ENCODE results near the gene ADNP. TPM values are rescaled to one million over a fixed set of nuclear protein-coding genes. Genes with fewer than 3 reads are reported as not detected.

The ADNP gene
- total RNA-seq, 5 donors from 2014 or later (not counting 1 experiment from before 2014, with no cell fraction given) = 57.4 to 66.8 (median 61.7) TPM

GRCh38 chr20:50862546-50862945 lies 68.7 kb downstream of the ADNP start:
- H3K27me3 Mint-ChIP-seq = no peaks in the 10 kb centered on the region
- H3K27ac Mint-ChIP-seq = no peak overlapping the region
- no peaks in the 10 kb centered on the region for H3K27me3 ChIP-seq (replicated peaks in 1 of 2; ENCODE audit: control insufficient read depth in 2 of 2, extremely low read depth in 1 of 2, insufficient read depth in 2 of 2, low read length in 1 of 2)
- no peaks in the 10 kb centered on the region for H3K36me3 ChIP-seq (ENCODE audit: control insufficient read depth in 2 of 2, extremely low read depth in 1 of 2, insufficient read depth in 1 of 2, low read length in 1 of 2)
- no peaks in the 10 kb centered on the region for H3K4me1 Mint-ChIP-seq
- peaks cover 4% of the 10 kb centered on the region for H3K36me3 Mint-ChIP-seq
- DNase-seq = no peak
- 83% methylated on average over 1 of the region's 3 CpGs for WGBS (ENCODE audit: insufficient coverage)
- H3K4me3 Mint-ChIP-seq = no peak overlapping the region
- ChIA-PET POLR2A (no interaction called here), CTCF (interaction anchor here in 1 of 2 donors (0.6 kb wide), 1 partner anchor 64 kb away, joined by 4 read pairs; no protein-coding TSS in a partner anchor)
- no peaks in the 10 kb centered on the region for H3K9me3 Mint-ChIP-seq
- no peak overlapping the region for H3K4me3 ChIP-seq (ENCODE audit: control insufficient read depth in 1 of 2, extremely low read depth in 1 of 2, low read length in 1 of 2)
- no peaks in the 10 kb centered on the region for H3K4me1 ChIP-seq (ENCODE audit: control insufficient read depth in 1 of 2, extremely low read depth in 1 of 2, insufficient read depth in 2 of 2, low read length in 2 of 2)
- no peak for ATAC-seq (replicated peaks in 1 of 4)
- H3K9me3 ChIP-seq = no peaks in the 10 kb centered on the region
- H3K27ac ChIP-seq (ENCODE audit: low read length) = no peak overlapping the region

- no peak overlapping the region for H3K27ac Mint-ChIP-seq
- CTCF ChIA-PET = no interaction called here
- no peaks in the 10 kb centered on the region for H3K27me3 Mint-ChIP-seq
- 96% methylated on average over 12 of the region's 12 CpGs for WGBS (ENCODE audit: insufficient coverage)
- no peaks in the 10 kb centered on the region for H3K9me3 Mint-ChIP-seq
- no peaks in the 10 kb centered on the region for H3K9me3 ChIP-seq
- H3K4me1 ChIP-seq (ENCODE audit: control insufficient read depth in 1 of 2, extremely low read depth in 1 of 2, insufficient read depth in 2 of 2, low read length in 2 of 2) = no peaks in the 10 kb centered on the region
- H3K4me3 Mint-ChIP-seq = no peak overlapping the region
- no peak overlapping the region for H3K4me3 ChIP-seq (ENCODE audit: control insufficient read depth in 1 of 2, extremely low read depth in 1 of 2, low read length in 1 of 2)
- no peaks in the 10 kb centered on the region for H3K4me1 Mint-ChIP-seq
- H3K36me3 Mint-ChIP-seq = peaks cover 4% of the 10 kb centered on the region
- no peak for DNase-seq
- ATAC-seq (replicated peaks in 1 of 4) = no peak
- POLR2A ChIA-PET = interaction anchor here (0.7 kb wide), 2 partner anchors 8 to 732 kb away, joined by 6 to 7 read pairs; no protein-coding TSS in a partner anchor
- no peaks in the 10 kb centered on the region for H3K36me3 ChIP-seq (ENCODE audit: control insufficient read depth in 2 of 2, extremely low read depth in 1 of 2, insufficient read depth in 1 of 2, low read length in 1 of 2)
- no peak overlapping the region for H3K27ac ChIP-seq (ENCODE audit: low read length)
- H3K27me3 ChIP-seq (replicated peaks in 1 of 2; ENCODE audit: control insufficient read depth in 2 of 2, extremely low read depth in 1 of 2, insufficient read depth in 2 of 2, low read length in 1 of 2) = no peaks in the 10 kb centered on the region
Measured at GRCh38 chr20:50861012-50861411, 70.2 kb downstream of the ADNP start.

- Histone ChIP-seq H3K27me3 (replicated peaks in 1 of 2; ENCODE audit: control insufficient read depth in 2 of 2, extremely low read depth in 1 of 2, insufficient read depth in 2 of 2, low read length in 1 of 2) (no peaks in the 10 kb centered on the region), H3K27ac (ENCODE audit: low read length) (no peak overlapping the region), H3K36me3 (ENCODE audit: control insufficient read depth in 2 of 2, extremely low read depth in 1 of 2, insufficient read depth in 1 of 2, low read length in 1 of 2) (peaks cover 0 to 2% of the 10 kb centered on the region in 2 donors), H3K4me1 (ENCODE audit: control insufficient read depth in 1 of 2, extremely low read depth in 1 of 2, insufficient read depth in 2 of 2, low read length in 2 of 2) (no peaks in the 10 kb centered on the region), H3K9me3 (no peaks in the 10 kb centered on the region), H3K4me3 (ENCODE audit: control insufficient read depth in 1 of 2, extremely low read depth in 1 of 2, low read length in 1 of 2) (no peak overlapping the region)
- 99% methylated on average over 10 of the region's 10 CpGs for WGBS (ENCODE audit: insufficient coverage)
- Mint-ChIP-seq H3K4me1 (no peaks in the 10 kb centered on the region), H3K9me3 (no peaks in the 10 kb centered on the region), H3K27me3 (no peaks in the 10 kb centered on the region), H3K4me3 (no peak overlapping the region), H3K36me3 (peaks cover 14% of the 10 kb centered on the region), H3K27ac (no peak overlapping the region)
- CTCF ChIA-PET = no interaction called here
- POLR2A ChIA-PET = no interaction called here
- DNase-seq (no peak), ATAC-seq (replicated peaks in 1 of 4) (no peak)
Measured at GRCh38 chr20:50859161-50859560, 72.1 kb downstream of the ADNP start.

- H3K4me3 Mint-ChIP-seq = no peak overlapping the region
- H3K36me3 Mint-ChIP-seq = peaks cover 10% of the 10 kb centered on the region
- no peak for ATAC-seq (replicated peaks in 1 of 4)
- no peak overlapping the region for H3K4me3 ChIP-seq (ENCODE audit: control insufficient read depth in 1 of 2, extremely low read depth in 1 of 2, low read length in 1 of 2)
- H3K36me3 ChIP-seq (ENCODE audit: control insufficient read depth in 2 of 2, extremely low read depth in 1 of 2, insufficient read depth in 1 of 2, low read length in 1 of 2) = peaks cover 0 to 2% of the 10 kb centered on the region in 2 donors
- no peaks in the 10 kb centered on the region for H3K9me3 Mint-ChIP-seq
- no peak overlapping the region for H3K27ac Mint-ChIP-seq
- ChIA-PET CTCF (no interaction called here), POLR2A (no interaction called here)
- no peaks in the 10 kb centered on the region for H3K9me3 ChIP-seq
- no peaks in the 10 kb centered on the region for H3K4me1 ChIP-seq (ENCODE audit: control insufficient read depth in 1 of 2, extremely low read depth in 1 of 2, insufficient read depth in 2 of 2, low read length in 2 of 2)
- WGBS (ENCODE audit: insufficient coverage) = no CpG with 5 or more reads among the region's 5 CpGs
- H3K27me3 Mint-ChIP-seq = no peaks in the 10 kb centered on the region
- H3K27me3 ChIP-seq (replicated peaks in 1 of 2; ENCODE audit: control insufficient read depth in 2 of 2, extremely low read depth in 1 of 2, insufficient read depth in 2 of 2, low read length in 1 of 2) = no peaks in the 10 kb centered on the region
- no peaks in the 10 kb centered on the region for H3K4me1 Mint-ChIP-seq
- no peak overlapping the region for H3K27ac ChIP-seq (ENCODE audit: low read length)
- DNase-seq = no peak
Measured at GRCh38 chr20:50858525-50858924, 72.7 kb downstream of the ADNP start.

- H3K4me3 Mint-ChIP-seq = no peak overlapping the region
- Histone ChIP-seq H3K4me1 (ENCODE audit: control insufficient read depth in 1 of 2, extremely low read depth in 1 of 2, insufficient read depth in 2 of 2, low read length in 2 of 2) (no peaks in the 10 kb centered on the region), H3K9me3 (no peaks in the 10 kb centered on the region), H3K27me3 (replicated peaks in 1 of 2; ENCODE audit: control insufficient read depth in 2 of 2, extremely low read depth in 1 of 2, insufficient read depth in 2 of 2, low read length in 1 of 2) (no peaks in the 10 kb centered on the region), H3K4me3 (ENCODE audit: control insufficient read depth in 1 of 2, extremely low read depth in 1 of 2, low read length in 1 of 2) (no peak overlapping the region), H3K36me3 (ENCODE audit: control insufficient read depth in 2 of 2, extremely low read depth in 1 of 2, insufficient read depth in 1 of 2, low read length in 1 of 2) (peaks cover 0 to 2% of the 10 kb centered on the region in 2 donors), H3K27ac (ENCODE audit: low read length) (no peak overlapping the region)
- H3K27me3 Mint-ChIP-seq = no peaks in the 10 kb centered on the region
- no peaks in the 10 kb centered on the region for H3K9me3 Mint-ChIP-seq
- DNase-seq = no peak
- CTCF ChIA-PET = no interaction called here
- no peak overlapping the region for H3K27ac Mint-ChIP-seq
- WGBS (ENCODE audit: insufficient coverage) = 94% methylated on average over 3 of the region's 7 CpGs
- H3K36me3 Mint-ChIP-seq = peaks cover 10% of the 10 kb centered on the region
- POLR2A ChIA-PET = no interaction called here
- no peak for ATAC-seq (replicated peaks in 1 of 4)
- H3K4me1 Mint-ChIP-seq = no peaks in the 10 kb centered on the region
Measured at GRCh38 chr20:50857348-50857747, 73.9 kb downstream of the ADNP start.

GRCh38 chr20:50856475-50857041 lies 74.7 kb downstream of the ADNP start:
- Histone ChIP-seq H3K9me3 (no peaks in the 10 kb centered on the region), H3K27me3 (replicated peaks in 1 of 2; ENCODE audit: control insufficient read depth in 2 of 2, extremely low read depth in 1 of 2, insufficient read depth in 2 of 2, low read length in 1 of 2) (no peaks in the 10 kb centered on the region), H3K36me3 (ENCODE audit: control insufficient read depth in 2 of 2, extremely low read depth in 1 of 2, insufficient read depth in 1 of 2, low read length in 1 of 2) (peaks cover 0 to 2% of the 10 kb centered on the region in 2 donors), H3K27ac (ENCODE audit: low read length) (no peak overlapping the region), H3K4me3 (ENCODE audit: control insufficient read depth in 1 of 2, extremely low read depth in 1 of 2, low read length in 1 of 2) (no peak overlapping the region), H3K4me1 (ENCODE audit: control insufficient read depth in 1 of 2, extremely low read depth in 1 of 2, insufficient read depth in 2 of 2, low read length in 2 of 2) (no peaks in the 10 kb centered on the region)
- WGBS (ENCODE audit: insufficient coverage) = 80% methylated on average over 1 of the region's 5 CpGs
- POLR2A ChIA-PET = no interaction called here
- CTCF ChIA-PET = interaction anchor here in 1 of 2 donors (0.5 to 0.6 kb wide), 2 partner anchors 9 to 107 kb away, joined by 3 read pairs; no protein-coding TSS in a partner anchor
- no peak overlapping the region for H3K27ac Mint-ChIP-seq
- no peaks in the 10 kb centered on the region for H3K27me3 Mint-ChIP-seq
- H3K4me3 Mint-ChIP-seq = no peak overlapping the region
- DNase-seq = no peak
- peaks cover 10% of the 10 kb centered on the region for H3K36me3 Mint-ChIP-seq
- no peaks in the 10 kb centered on the region for H3K9me3 Mint-ChIP-seq
- ATAC-seq (replicated peaks in 1 of 4) = no peak
- peaks cover 0 to 2% (median 2%) of the 10 kb centered on the region in 3 donors for H3K4me1 Mint-ChIP-seq

Measured in T-cell (primary cell).